Stimulated activated CD4-positive, alpha-beta T cell treated with anti-CD3 and anti-CD28 coated beads, Interleukin-12 subunit alpha, Interleukin-12 subunit beta, amount 100 ng/mL, for 48 hours (primary cell): Measurements from ENCODE around the gene ALX3.

Experiments
- DNase-seq, 3 donors: peaks; one replicate each; pipeline ENCODE4 v3.0.0-alpha.2; 2020; ENCODE audit warnings: low read depth in 2 of 3, low spot score in 1 of 3

Gene ALX3

DNA sequence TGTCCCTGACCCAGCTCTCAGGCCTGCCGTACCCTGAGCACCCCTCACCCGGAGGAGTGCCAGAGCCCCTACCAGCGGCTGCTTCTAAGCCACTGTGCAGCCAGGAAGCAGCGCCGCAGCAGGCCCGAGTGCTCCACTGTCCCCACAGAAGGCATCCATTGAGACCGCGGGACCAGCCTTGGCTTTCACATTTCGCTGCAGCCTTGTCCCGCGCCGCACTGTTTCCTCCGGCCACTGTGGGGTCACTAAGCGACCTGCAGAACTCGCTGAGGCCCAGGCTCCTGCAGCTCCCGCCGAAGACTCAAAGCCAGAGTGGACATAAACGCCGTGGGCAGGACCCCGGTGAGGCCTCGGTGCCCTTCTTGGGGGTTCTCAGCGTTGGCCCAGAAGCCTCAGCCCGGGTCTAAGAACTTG lies 3.0 kb downstream of the ALX3 start:
- no peak for DNase-seq

DNA sequence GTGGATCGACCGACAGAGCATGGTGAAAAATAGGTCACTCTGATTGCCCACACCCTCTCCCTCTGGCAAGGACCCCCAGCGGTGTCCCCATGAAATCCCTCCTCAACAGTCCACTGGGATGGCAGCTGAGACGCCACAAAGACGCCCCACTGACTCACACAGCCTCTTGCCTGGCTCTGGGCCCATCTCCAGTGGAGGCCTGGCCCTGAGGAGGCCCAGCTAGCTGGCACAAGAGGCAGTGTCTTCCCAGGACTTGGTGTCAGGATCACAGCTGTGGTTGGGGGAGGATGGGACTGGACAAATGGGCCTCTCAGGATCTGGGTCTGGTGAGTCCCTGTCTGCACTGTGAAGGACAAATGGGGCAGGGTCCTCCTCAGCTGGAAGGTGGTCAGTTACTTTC lies 4.6 kb downstream of the ALX3 start:
- DNase-seq: no peak

DNA sequence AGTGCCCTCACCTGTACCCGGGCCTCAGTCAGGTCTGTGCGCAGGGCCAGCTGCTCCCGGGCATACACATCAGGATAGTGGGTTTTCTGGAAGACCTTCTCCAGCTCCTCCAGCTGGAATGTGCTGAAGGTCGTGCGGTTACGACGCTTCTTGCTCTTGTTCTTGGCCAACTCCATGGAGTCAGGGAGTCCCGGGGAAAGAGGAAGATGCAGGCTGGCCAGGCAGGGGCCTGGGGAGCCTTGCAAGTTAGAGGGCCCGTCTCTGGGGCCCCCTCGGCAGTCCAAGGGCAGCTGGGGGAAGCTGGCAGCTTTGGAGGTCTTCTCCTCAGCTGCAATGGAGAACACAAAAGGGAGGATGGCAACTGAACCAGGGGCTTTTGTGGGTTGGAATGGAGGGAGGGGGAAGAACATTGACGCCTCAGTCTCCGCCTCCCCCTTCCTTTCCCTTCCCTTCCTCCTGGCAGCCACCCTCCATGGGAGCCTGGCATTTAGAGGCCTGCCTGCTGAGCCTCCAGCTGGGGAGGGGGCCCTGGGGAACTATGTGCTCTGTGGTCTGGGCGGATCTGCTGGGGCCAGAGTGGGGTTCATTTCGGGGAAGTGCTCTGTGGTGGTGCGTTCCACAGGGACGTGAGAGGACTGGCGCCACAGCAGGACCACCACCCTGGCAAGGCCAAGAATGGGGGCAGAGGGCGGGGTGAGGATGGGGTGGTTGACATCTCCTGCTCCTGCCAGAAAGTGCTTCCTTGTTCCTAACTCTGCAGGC lies 5.7 kb downstream of the ALX3 start:
- no peak for DNase-seq

DNA sequence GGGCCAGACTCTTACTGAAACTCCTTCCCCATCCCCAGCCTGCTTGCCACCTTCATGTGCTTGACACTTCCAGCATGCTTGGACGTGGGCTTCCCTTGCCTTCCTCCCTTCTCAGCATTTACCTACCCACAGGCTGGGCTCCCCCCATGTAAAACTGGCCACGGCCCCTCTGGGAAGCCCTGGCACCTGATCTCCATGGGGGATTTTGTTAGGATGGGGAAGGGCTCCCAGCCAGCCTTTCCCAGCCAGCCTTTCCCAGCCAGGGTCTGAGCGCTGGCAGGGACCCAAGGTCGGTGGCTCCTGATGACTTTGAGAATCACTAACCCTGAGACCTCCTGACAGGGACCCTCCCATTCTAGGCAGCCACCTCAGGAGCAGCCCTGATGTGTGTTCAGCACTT lies 6.7 kb downstream of the ALX3 start:
- DNase-seq: no peak

DNA sequence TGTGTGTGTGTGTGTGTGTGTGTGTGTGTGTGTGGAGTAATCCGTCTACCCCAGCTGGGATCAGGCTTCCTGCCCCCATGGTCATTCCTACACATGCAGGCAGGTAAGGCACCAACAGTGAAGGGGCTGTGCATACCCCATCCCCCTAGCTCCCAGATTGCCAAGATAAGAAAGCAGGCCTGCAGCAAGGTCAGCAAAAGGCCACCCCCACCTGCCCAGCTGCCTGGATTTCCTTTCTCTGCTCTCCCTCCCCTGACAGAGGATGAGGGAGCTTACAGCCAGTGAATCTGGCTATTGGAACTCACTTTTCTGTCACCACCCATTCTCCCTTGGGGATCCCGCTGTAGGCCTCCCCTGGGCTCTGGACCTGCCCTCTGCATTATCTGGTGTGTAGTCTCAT lies 7.9 kb downstream of the ALX3 start:
- DNase-seq: no peak

- DNase-seq: no peak
These were observed 9.1 kb downstream of the ALX3 start for GRCh38 chr1:110061341-110061740.

DNA sequence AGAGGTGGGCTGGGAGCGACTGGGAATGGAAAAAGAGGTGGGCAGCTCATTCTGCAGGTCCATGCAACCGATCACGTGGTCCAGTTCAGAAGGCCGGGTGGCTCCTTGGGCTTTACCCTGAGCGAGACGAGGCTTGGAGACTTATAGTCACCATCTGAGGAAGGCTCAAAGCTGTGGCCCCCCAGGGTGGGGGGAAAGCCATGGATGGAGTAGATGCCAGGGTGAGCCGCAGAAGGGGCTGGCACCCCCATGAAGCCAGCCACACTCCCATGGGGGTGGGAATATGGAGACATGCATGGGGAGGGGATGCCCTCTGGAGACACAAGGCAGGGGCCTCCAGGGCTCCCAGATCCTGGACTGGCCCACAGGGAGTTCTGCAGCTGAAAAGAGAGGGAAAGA lies 9.8 kb downstream of the ALX3 start:
- DNase-seq: no peak

- DNase-seq: peak; percentile 66 to 79 (median 73)
These were observed 10.3 kb downstream of the ALX3 start for GRCh38 chr1:110060034-110060661.

GRCh38 chr1:110059133-110059863 lies 11.2 kb downstream of the ALX3 start:
- no peak for DNase-seq

- DNase-seq: no peak
These were observed 11.9 kb downstream of the ALX3 start for GRCh38 chr1:110058591-110058990.

DNA sequence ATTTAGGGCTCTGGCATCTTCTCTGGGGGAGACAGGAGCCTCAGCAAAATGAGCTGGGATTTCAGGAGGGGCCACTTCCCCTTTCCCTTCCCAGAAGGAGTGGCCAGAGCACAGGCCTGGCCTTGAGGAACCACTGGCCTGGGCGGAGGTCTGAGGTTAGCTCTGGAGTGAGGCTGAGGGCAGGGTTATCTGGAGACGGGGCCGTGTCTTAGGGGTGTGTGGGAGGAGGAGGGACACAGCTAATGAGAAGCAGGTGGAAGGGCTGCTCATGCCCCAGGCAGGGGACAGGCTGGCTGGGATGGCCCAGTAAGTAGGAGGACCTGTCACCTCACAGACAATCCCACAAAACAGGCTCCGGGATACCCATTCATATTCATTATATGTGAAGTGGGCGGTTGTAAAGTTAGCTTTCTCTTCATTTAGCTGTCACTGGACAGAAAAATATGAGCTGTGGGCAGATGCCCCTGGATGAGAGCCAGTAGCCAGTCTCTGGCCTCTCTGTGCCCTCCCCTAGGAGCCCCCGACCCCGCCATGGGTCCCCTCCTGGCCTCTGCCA lies 12.4 kb downstream of the ALX3 start:
- no peak for DNase-seq

GRCh38 chr1:110056776-110057175 lies 13.7 kb downstream of the ALX3 start:
- DNase-seq: no peak

GRCh38 chr1:110056285-110056683 lies 14.2 kb downstream of the ALX3 start:
- no peak for DNase-seq

GRCh38 chr1:110055493-110056284 lies 14.8 kb downstream of the ALX3 start:
- DNase-seq: no peak

GRCh38 chr1:110053552-110054428 lies 16.7 kb downstream of the ALX3 start:
- peak; percentile 38 to 72 (median 54) for DNase-seq

DNA sequence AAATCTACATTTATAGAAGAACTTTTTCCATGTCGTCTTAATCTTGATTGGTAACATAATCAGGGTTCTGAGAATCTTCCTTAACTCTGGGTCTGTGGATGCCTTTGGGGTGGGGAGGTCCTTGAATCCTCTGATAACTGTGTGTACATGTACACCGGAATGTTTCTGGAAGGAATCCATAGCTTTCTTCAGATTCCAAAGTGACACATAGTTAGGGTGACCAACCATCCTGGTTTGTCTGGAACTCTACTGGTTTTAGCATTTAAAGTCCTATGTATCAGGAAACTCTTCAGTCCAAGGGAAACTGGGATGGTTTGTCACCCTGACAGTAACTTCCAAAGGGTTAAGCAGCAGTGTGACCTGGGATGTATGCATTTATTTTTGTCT lies 19.2 kb downstream of the ALX3 start:
- DNase-seq: no peak

GRCh38 chr1:110050602-110051261 lies 19.7 kb downstream of the ALX3 start:
- DNase-seq: no peak

GRCh38 chr1:110049801-110050601 lies 20.5 kb downstream of the ALX3 start:
- DNase-seq: no peak
